ENCODE results near the gene CDKAL1. TPM values are rescaled to one million over a fixed set of nuclear protein-coding genes. Genes with fewer than 3 reads are reported as not detected.

CDKAL1 gene
- total and polyA plus RNA-seq, 10 of the 15 experiments (the other 5 are each of a cell fraction or from before 2014, with no cell fraction given), result 10.7 to 26.9 (median 17.3) TPM

GRCh38 chr6:20681243-20681684 is 147.0 kb downstream of the CDKAL1 start:
- Histone ChIP-seq H4K20me1 (ENCODE audit: control insufficient read depth, insufficient read depth) (no peaks in the 10 kb centered on the region), H2AFZ (ENCODE audit: control insufficient read depth, low read depth, low read length) (no peak overlapping the region), H3K9ac (ENCODE audit: control insufficient read depth, insufficient read depth, low read length) (no peak overlapping the region), H3K4me2 (ENCODE audit: control insufficient read depth, insufficient read depth) (0 out of 2 replicates have a peak overlapping the region, but pooled peaks have one; percentile 51), H3K4me1 (ENCODE audit: control insufficient read depth, insufficient read depth, low read length) (peaks cover 11% of the 10 kb centered on the region; the same call in 1 of the 2 replicates), H3K79me2 (ENCODE audit: control insufficient read depth, insufficient read depth, low read length) (no peaks in the 10 kb centered on the region; the same call in 1 of the 2 replicates), H3K27ac (ENCODE audit: control insufficient read depth, insufficient read depth) (peak overlapping the region; percentile 24), H3K4me3 (no peak overlapping the region), H3K27me3 (replicated peaks in 1 of 2; ENCODE audit: control insufficient read depth in 2 of 2, insufficient read depth in 2 of 2, low read length in 1 of 2) (no peaks in the 10 kb centered on the region), H3K36me3 (ENCODE audit: control insufficient read depth in 2 of 2, insufficient read depth in 2 of 2, low read length in 1 of 2) (no peaks in the 10 kb centered on the region; a peak in 1 of 4 replicates), H3K9me3 (replicated peaks; ENCODE audit: control insufficient read depth, insufficient read depth, low read length) (no peaks in the 10 kb centered on the region; the same call in 2 of the 3 replicates)
- CTCF ChIA-PET, result interaction anchor here (0.7 to 0.9 kb wide), 2 partner anchors 15 to 28 kb away, joined by 3 to 4 read pairs; no protein-coding TSS in a partner anchor
- in situ Hi-C loops (cut with MboI), result no loop called here
- intact Hi-C loops (cut with micrococcal nuclease; ENCODE audit: unreplicated experiment), result no loop called here
- ATAC-seq (peak; percentile 80), FAIRE-seq (no peak), DNase-seq (ENCODE audit: low read depth, low spot score) (no peak)
- RAD21 ChIA-PET (ENCODE audit: unreplicated experiment), result interaction anchor here (1.0 kb wide), 1 partner anchor 114 kb away, joined by 3 read pairs; no protein-coding TSS in a partner anchor
- POLR2A ChIA-PET, result no interaction called here
- TF ChIP-seq CBX3 (IDR thresholded peaks at IDR 0.05; ENCODE audit: borderline replicate concordance, low read depth) (no peak), PBX3 (IDR thresholded peaks at IDR 0.05; ENCODE audit: insufficient replicate concordance, low read depth, low read length) (no peak), MAX (IDR thresholded peaks at IDR 0.05; ENCODE audit: low read depth, low read length) (no peak), KDM1A (IDR thresholded peaks at IDR 0.05; ENCODE audit: borderline replicate concordance) (no peak), SMC3 (IDR thresholded peaks at IDR 0.05; ENCODE audit: borderline replicate concordance, low read length) (no peak), ZBED1 (IDR thresholded peaks at IDR 0.05; ENCODE audit: borderline replicate concordance) (no peak), RFX5 (IDR thresholded peaks at IDR 0.05; ENCODE audit: low read depth, low read length) (no peak), NBN (IDR thresholded peaks at IDR 0.05) (no peak), HCFC1 (IDR thresholded peaks at IDR 0.05; ENCODE audit: low read length) (no peak), SMARCA5 (IDR thresholded peaks at IDR 0.05) (no peak), PKNOX1 (IDR thresholded peaks at IDR 0.05) (no peak), POLR2AphosphoS5 (IDR thresholded peaks at IDR 0.05; ENCODE audit: low read length) (no peak)
- TF ChIP-seq, protein P1, sequence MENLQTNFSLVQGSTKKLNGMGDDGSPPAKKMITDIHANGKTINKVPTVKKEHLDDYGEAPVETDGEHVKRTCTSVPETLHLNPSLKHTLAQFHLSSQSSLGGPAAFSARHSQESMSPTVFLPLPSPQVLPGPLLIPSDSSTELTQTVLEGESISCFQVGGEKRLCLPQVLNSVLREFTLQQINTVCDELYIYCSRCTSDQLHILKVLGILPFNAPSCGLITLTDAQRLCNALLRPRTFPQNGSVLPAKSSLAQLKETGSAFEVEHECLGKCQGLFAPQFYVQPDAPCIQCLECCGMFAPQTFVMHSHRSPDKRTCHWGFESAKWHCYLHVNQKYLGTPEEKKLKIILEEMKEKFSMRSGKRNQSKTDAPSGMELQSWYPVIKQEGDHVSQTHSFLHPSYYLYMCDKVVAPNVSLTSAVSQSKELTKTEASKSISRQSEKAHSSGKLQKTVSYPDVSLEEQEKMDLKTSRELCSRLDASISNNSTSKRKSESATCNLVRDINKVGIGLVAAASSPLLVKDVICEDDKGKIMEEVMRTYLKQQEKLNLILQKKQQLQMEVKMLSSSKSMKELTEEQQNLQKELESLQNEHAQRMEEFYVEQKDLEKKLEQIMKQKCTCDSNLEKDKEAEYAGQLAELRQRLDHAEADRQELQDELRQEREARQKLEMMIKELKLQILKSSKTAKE (IDR thresholded peaks at IDR 0.05; ENCODE audit: low read depth, poor library complexity, severe bottlenecking), result no peak
- SMC1A ChIA-PET (ENCODE audit: uncharacterized antibody, unreplicated experiment), result interaction anchor here (0.9 to 2.0 kb wide), 6 partner anchors 9 to 159 kb away, joined by 3 to 9 read pairs (median 4); no protein-coding TSS in a partner anchor
- BruUV-seq (replicated peaks), result no TSS peak
